CD14-positive monocyte (primary cell): ENCODE measurements around the gene ITPK1. TPM values are rescaled to one million over a fixed set of nuclear protein-coding genes. Genes with fewer than 3 reads are reported as not detected.

Experiments
- DNase-seq, 3 donors: peaks; one replicate each; pipeline ENCODE4 v3.0.0-alpha.2; 2011 to 2022
- H2AFZ ChIP-seq: 2 replicates; pipeline ENCODE4 v1.6.0; 2012; ENCODE audit warnings: mild to moderate bottlenecking, low read depth, low read length, inconsistent platforms; ENCODE audit not compliant: insufficient read depth, poor library complexity, severe bottlenecking
- H3K27ac ChIP-seq, 2 donors: 1 replicate in 1 of 2; 2 replicates in 1 of 2; pipeline ENCODE4 v1.5.1; 2012 to 2013; ENCODE audit warnings: low read length in 2 of 2, control low read depth in 1 of 2, inconsistent platforms in 1 of 2, low read depth in 1 of 2, mild to moderate bottlenecking in 1 of 2
- H3K27me3 ChIP-seq, 2 donors: one replicate each; pipeline versions ENCODE4 v1.6.0 to v1.6.1; 2011 to 2013; ENCODE audit warnings: low read length in 2 of 2; ENCODE audit not compliant: control insufficient read depth in 2 of 2, insufficient read depth in 2 of 2
- H3K36me3 ChIP-seq, 2 donors: replicated peaks in 1 of 2; 1 replicate in 1 of 2; 2 replicates in 1 of 2; pipeline versions ENCODE4 v1.5.1 to v1.6.1; 2012 to 2013; ENCODE audit warnings: low read length in 2 of 2, control low read depth in 1 of 2, inconsistent platforms in 1 of 2, mild to moderate bottlenecking in 1 of 2; ENCODE audit not compliant: insufficient read depth in 2 of 2, control insufficient read depth in 1 of 2
- H3K4me1 ChIP-seq, 2 donors: 1 replicate in 1 of 2; 2 replicates in 1 of 2; pipeline versions ENCODE4 v1.5.1 to v1.6.1; 2012 to 2013; ENCODE audit warnings: low read length in 2 of 2, control low read depth in 1 of 2, inconsistent platforms in 1 of 2, mild to moderate bottlenecking in 1 of 2, moderate library complexity in 1 of 2; ENCODE audit not compliant: insufficient read depth in 2 of 2, control insufficient read depth in 1 of 2
- H3K4me2 ChIP-seq: replicated peaks from 2 replicates; pipeline ENCODE3; 2012; ENCODE audit warnings: low read length, moderate library complexity, mild to moderate bottlenecking; ENCODE audit not compliant: poor library complexity, severe bottlenecking; ENCODE audit errors: extremely low read depth
- H3K4me3 ChIP-seq, 3 experiments: fragments of 200-600 bp in 1 of 3; sonication (generic) in 1 of 3; replicated peaks in 1 of 3; 1 replicate in 2 of 3; 2 replicates in 1 of 3; pipeline ENCODE4 v1.5.1; 2011 to 2013; ENCODE audit warnings: low read length in 3 of 3, mild to moderate bottlenecking in 3 of 3, control low read depth in 2 of 3, low read depth in 2 of 3, inconsistent platforms in 1 of 3, moderate library complexity in 1 of 3
- H3K79me2 ChIP-seq: 2 replicates; pipeline ENCODE4 v1.6.0; 2012; ENCODE audit warnings: mild to moderate bottlenecking, control low read depth, inconsistent platforms, low read length, moderate library complexity; ENCODE audit not compliant: insufficient read depth
- H3K9ac ChIP-seq: 2 replicates; pipeline ENCODE4 v1.6.0; 2017; ENCODE audit warnings: low read length, mild to moderate bottlenecking; ENCODE audit not compliant: insufficient read depth, poor library complexity, severe bottlenecking
- H3K9me3 ChIP-seq, 2 donors: replicated peaks in 1 of 2; 1 replicate in 1 of 2; 2 replicates in 1 of 2; pipeline versions ENCODE4 v1.5.1 to v1.6.1; 2012 to 2013; ENCODE audit warnings: low read length in 2 of 2, control low read depth in 1 of 2; ENCODE audit not compliant: control insufficient read depth in 1 of 2, insufficient read depth in 1 of 2
- H4K20me1 ChIP-seq: 2 replicates; pipeline ENCODE4 v1.6.0; 2012; ENCODE audit warnings: mild to moderate bottlenecking, low read length, control low read depth, moderate library complexity; ENCODE audit not compliant: insufficient read depth
- H3K27ac Mint-ChIP-seq, 7 donors: one replicate each; pipeline ENCODE4 v1.8.0; 2020; ENCODE audit warnings: mild to moderate bottlenecking in 7 of 7, mixed read lengths in 7 of 7, moderate library complexity in 6 of 7, inconsistent platforms in 2 of 7
- H3K27me3 Mint-ChIP-seq, 3 donors: one replicate each; pipeline ENCODE4 v1.8.0; 2021 to 2022; ENCODE audit warnings: low read depth in 3 of 3, mild to moderate bottlenecking in 3 of 3, mixed read lengths in 3 of 3, moderate library complexity in 3 of 3, inconsistent platforms in 1 of 3
- H3K36me3 Mint-ChIP-seq, 2 donors: one replicate each; pipeline ENCODE4 v1.8.0; 2020; ENCODE audit warnings: mixed read lengths in 2 of 2, inconsistent platforms in 1 of 2, mild to moderate bottlenecking in 1 of 2
- H3K4me1 Mint-ChIP-seq: one replicate; pipeline ENCODE4 v1.8.0; 2020; ENCODE audit warnings: mild to moderate bottlenecking, mixed read lengths
- H3K4me3 Mint-ChIP-seq, 2 donors: one replicate each; pipeline ENCODE4 v1.8.0; 2020; ENCODE audit warnings: mild to moderate bottlenecking in 2 of 2, mixed read lengths in 2 of 2, moderate library complexity in 1 of 2
- H3K9me3 Mint-ChIP-seq, 7 donors: one replicate each; pipeline ENCODE4 v1.8.0; 2020 to 2022; ENCODE audit warnings: mixed read lengths in 7 of 7, mild to moderate bottlenecking in 6 of 7, moderate library complexity in 6 of 7, inconsistent platforms in 2 of 7
- CTCF ChIP-seq: fragments of 200-600 bp; IDR thresholded peaks from one replicate; pipeline ENCODE4 v1.8.0; 2022; ENCODE audit warnings: antibody characterized with exemption, mild to moderate bottlenecking
- WGBS: methylation state at CpG from one replicate; pipeline ENCODE4 v1.1.5; 2013; ENCODE audit warnings: missing lambda C conversion rate; ENCODE audit not compliant: insufficient coverage; 5-methylcytosine and 5-hydroxymethylcytosine counted together
- intact Hi-C, 2 donors: fragments of 100-400 bp; cut with micrococcal nuclease; formaldehyde crosslinking; loops; one replicate each; pipeline versions ENCODE4 v1.15.0 to v1.15.1; 2023
- polyA plus RNA-seq, 3 donors: library from polyadenylated mRNA; depleted of rRNA in 1 of 3; unstranded in 2 of 3; stranded (reverse) in 1 of 3; fragments of 300-500 nt in 2 of 3; fragments of >200 nt in 1 of 3; fragmentation: Illumina TruSeq in 2 of 3; gene quantifications; 1 replicate in 2 of 3; 2 replicates in 1 of 3; pipeline ENCODE4 v1.2.3, GENCODE V29; 2012 to 2021

The ITPK1 gene
- polyA plus RNA-seq, 3 donors = 57.1 to 144 (median 63.0) TPM

DNA sequence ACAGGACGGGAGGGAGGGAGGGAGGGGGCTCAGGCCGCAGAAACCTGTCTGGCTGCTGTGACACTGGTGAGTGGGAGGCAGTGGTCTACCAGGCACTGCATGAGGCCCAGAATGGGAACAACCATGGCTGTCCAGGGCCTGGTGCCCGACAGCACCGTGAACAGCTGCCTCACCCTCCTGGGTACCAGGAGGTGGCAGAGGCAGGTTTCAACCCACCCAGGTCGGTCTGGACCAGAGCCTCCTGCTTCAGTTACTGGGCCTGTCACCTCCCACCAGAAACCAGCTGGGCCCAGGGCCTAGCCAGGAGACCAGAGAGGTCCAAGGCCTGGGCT, 80.2 kb downstream of the ITPK1 start:
- DNase-seq = no peak
- no peak overlapping the region for H3K4me2 ChIP-seq
- H3K9ac ChIP-seq = no peak overlapping the region
- TF ChIP-seq CTCF = no peak
- 93% methylated on average over 5 of the region's 5 CpGs for WGBS
- no peak overlapping the region for H3K4me3 Mint-ChIP-seq
- H3K27me3 ChIP-seq = no peaks in the 10 kb centered on the region
- no peak overlapping the region for H3K27ac ChIP-seq
- peaks cover 0 to 9% of the 10 kb centered on the region in 2 donors for H3K36me3 ChIP-seq
- peaks cover 0 to 1% (median 0%) of the 10 kb centered on the region in 3 donors for H3K27me3 Mint-ChIP-seq
- peaks cover 98% of the 10 kb centered on the region for H4K20me1 ChIP-seq
- H3K79me2 ChIP-seq = peaks cover 86% of the 10 kb centered on the region
- peaks cover 0 to 2% (median 0%) of the 10 kb centered on the region in 7 donors for H3K9me3 Mint-ChIP-seq
- peaks cover 68% of the 10 kb centered on the region in 2 donors for H3K4me1 ChIP-seq
- intact Hi-C loops = no loop called here
- H3K4me3 ChIP-seq = no peak overlapping the region
- peaks cover 72% of the 10 kb centered on the region for H3K4me1 Mint-ChIP-seq
- no peaks in the 10 kb centered on the region for H3K9me3 ChIP-seq
- peak overlapping the region in 1 of 7 donors; percentile 31 for H3K27ac Mint-ChIP-seq
- H3K36me3 Mint-ChIP-seq = peaks cover 6 to 12% of the 10 kb centered on the region in 2 donors
- H2AFZ ChIP-seq = no peak overlapping the region

DNA sequence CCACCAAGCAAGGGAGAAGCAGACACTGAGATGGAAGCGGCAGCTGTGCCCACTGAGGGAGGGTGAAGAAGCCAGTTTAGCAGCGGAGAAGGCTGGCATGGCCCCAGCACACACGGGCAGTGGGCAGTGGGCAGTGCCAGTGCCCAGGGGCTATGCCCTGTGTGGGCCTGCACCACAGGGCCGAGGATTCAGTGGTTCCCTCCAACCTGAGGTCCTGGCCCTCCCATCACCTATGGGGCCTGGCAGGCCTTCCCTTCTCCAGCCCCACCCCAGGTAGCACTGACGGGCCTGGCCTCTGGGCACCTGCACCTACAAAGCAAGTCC, 81.1 kb downstream of the ITPK1 start:
- Mint-ChIP-seq H3K4me3 (no peak overlapping the region), H3K9me3 (peaks cover 0 to 2% (median 0%) of the 10 kb centered on the region in 7 donors), H3K27me3 (peaks cover 0 to 1% (median 0%) of the 10 kb centered on the region in 3 donors), H3K4me1 (peaks cover 68% of the 10 kb centered on the region), H3K27ac (peak overlapping the region in 4 of 7 donors; percentile 28 to 95 (median 59)), H3K36me3 (peaks cover 14 to 21% of the 10 kb centered on the region in 2 donors)
- Histone ChIP-seq H3K4me2 (no peak overlapping the region), H3K4me3 (no peak overlapping the region), H2AFZ (no peak overlapping the region), H4K20me1 (peaks cover 98% of the 10 kb centered on the region), H3K27me3 (no peaks in the 10 kb centered on the region), H3K9me3 (no peaks in the 10 kb centered on the region), H3K79me2 (peaks cover 86% of the 10 kb centered on the region), H3K4me1 (peaks cover 62 to 63% of the 10 kb centered on the region in 2 donors), H3K36me3 (peaks cover 0 to 18% of the 10 kb centered on the region in 2 donors), H3K27ac (peak overlapping the region in 1 of 2 donors; percentile 85), H3K9ac (peak overlapping the region; percentile 45)
- intact Hi-C loops = loop anchor here in 1 of 2 donors (5.0 kb wide), 2 partner anchors 38 to 62 kb away; no protein-coding TSS in a partner anchor
- peak; percentile 19 for TF ChIP-seq CTCF
- WGBS = 89% methylated on average over 5 of the region's 5 CpGs
- DNase-seq = no peak
